GM12875 (cell line): ENCODE measurements around the gene EFCAB5.
A peak's percentile ranks its signal among the peaks of the same experiment; 100 is the strongest.
"Not testable (repeated sequence)": the region's sequence is repeated elsewhere in the genome, so short reads cannot be mapped to it uniquely, and the experiment has no call there.

Experiments
- H3K4me3 ChIP-seq: one replicate; pipeline ENCODE4 v1.5.1; 2011; ENCODE audit warnings: low read depth, low read length, control low read depth
- CTCF ChIP-seq: IDR thresholded peaks from 2 replicates; pipeline ENCODE4 v1.5.1; 2011; ENCODE audit warnings: low read depth, mild to moderate bottlenecking, control low read depth, inconsistent platforms, low read length, moderate library complexity, borderline replicate concordance; ENCODE audit not compliant: insufficient read depth

EFCAB5 gene

GRCh38 chr17:29927546-29927945 is 13.9 kb upstream of the EFCAB5 start:
- TF ChIP-seq CTCF, result no peak
- H3K4me3 ChIP-seq, result no peak overlapping the region

- peak overlapping the region; percentile 74 for H3K4me3 ChIP-seq
- no peak for TF ChIP-seq CTCF
These were observed 12.4 kb upstream of the EFCAB5 start for GRCh38 chr17:29929006-29929532.

- no peak for TF ChIP-seq CTCF
- H3K4me3 ChIP-seq, result peak within 1 kb of the TSS; percentile 74
These were observed 11.7 kb upstream of the EFCAB5 start, which contains the start of gene SSH2 for GRCh38 chr17:29929533-29930408. TSS of gene SSH2 (minus strand) at chr17:29930228. CDS start at chr17:29930000, 228 bp downstream.

GRCh38 chr17:29930409-29931010 is 10.9 kb upstream of the EFCAB5 start:
- no peak for TF ChIP-seq CTCF

GRCh38 chr17:29931231-29931932 is 10.1 kb upstream of the EFCAB5 start:
- H3K4me3 ChIP-seq, result no peak overlapping the region
- TF ChIP-seq CTCF, result peak; percentile 76

More at GRCh38 chr17:29930409-29931010, 10.9 kb upstream of the EFCAB5 start:
- H3K4me3 ChIP-seq, result peak overlapping the region; percentile 74

GRCh38 chr17:29933379-29933778 is 8.1 kb upstream of the EFCAB5 start:
- TF ChIP-seq CTCF, result no peak
- no peak overlapping the region for H3K4me3 ChIP-seq

- not testable (repeated sequence) for H3K4me3 ChIP-seq
These were observed 5.5 kb upstream of the EFCAB5 start for GRCh38 chr17:29935909-29936308.
